ENCODE data around the gene PCDHGC4.

The PCDHGC4 gene

GRCh38 chr5:141506381-141507155 is 21.7 kb downstream of the PCDHGC4 start:
- DNase-seq (ENCODE audit: low spot score) (no peak), ATAC-seq (ENCODE audit: low read depth) (no peak)
- no peaks in the 10 kb centered on the region for H3K9me3 ChIP-seq (ENCODE audit: severe bottlenecking)
- peaks cover 5% of the 10 kb centered on the region; the same call in 1 of the 2 replicates for H3K36me3 ChIP-seq (ENCODE audit: low read depth)
- H3K4me3 ChIP-seq (ENCODE audit: severe bottlenecking), result no peak overlapping the region
- H3K27me3 ChIP-seq (ENCODE audit: insufficient read depth, poor library complexity, severe bottlenecking), result no peaks in the 10 kb centered on the region
- peaks cover 17% of the 10 kb centered on the region for H3K4me1 ChIP-seq (ENCODE audit: insufficient read depth, poor library complexity, severe bottlenecking)
- TF ChIP-seq CTCF (IDR thresholded peaks at IDR 0.05; ENCODE audit: poor library complexity, severe bottlenecking), result no peak
- H3K27ac ChIP-seq (ENCODE audit: poor library complexity, severe bottlenecking), result peak overlapping the region; percentile 88

- peaks cover 17% of the 10 kb centered on the region for H3K4me1 ChIP-seq (ENCODE audit: insufficient read depth, poor library complexity, severe bottlenecking)
- ATAC-seq (ENCODE audit: low read depth), result no peak
- H3K4me3 ChIP-seq (ENCODE audit: severe bottlenecking), result no peak overlapping the region
- no peak for DNase-seq (ENCODE audit: low spot score)
- TF ChIP-seq CTCF (IDR thresholded peaks at IDR 0.05; ENCODE audit: poor library complexity, severe bottlenecking), result no peak
- H3K27me3 ChIP-seq (ENCODE audit: insufficient read depth, poor library complexity, severe bottlenecking), result no peaks in the 10 kb centered on the region
- peak overlapping the region; percentile 88 for H3K27ac ChIP-seq (ENCODE audit: poor library complexity, severe bottlenecking)
- peaks cover 11% of the 10 kb centered on the region; the same call in 1 of the 2 replicates for H3K36me3 ChIP-seq (ENCODE audit: low read depth)
- no peaks in the 10 kb centered on the region for H3K9me3 ChIP-seq (ENCODE audit: severe bottlenecking)
These were observed 22.7 kb downstream of the PCDHGC4 start for GRCh38 chr5:141507387-141508091.

- Histone ChIP-seq H3K27ac (ENCODE audit: poor library complexity, severe bottlenecking) (peak overlapping the region; percentile 88), H3K9me3 (ENCODE audit: severe bottlenecking) (no peaks in the 10 kb centered on the region), H3K36me3 (ENCODE audit: low read depth) (peaks cover 14% of the 10 kb centered on the region), H3K4me1 (ENCODE audit: insufficient read depth, poor library complexity, severe bottlenecking) (peaks cover 25% of the 10 kb centered on the region), H3K27me3 (ENCODE audit: insufficient read depth, poor library complexity, severe bottlenecking) (no peaks in the 10 kb centered on the region), H3K4me3 (ENCODE audit: severe bottlenecking) (no peak overlapping the region)
- no peak for TF ChIP-seq CTCF (IDR thresholded peaks at IDR 0.05; ENCODE audit: poor library complexity, severe bottlenecking)
- DNase-seq (ENCODE audit: low spot score) (no peak), ATAC-seq (ENCODE audit: low read depth) (no peak)
These were observed 23.6 kb downstream of the PCDHGC4 start for GRCh38 chr5:141508440-141508797.

- DNase-seq (ENCODE audit: low spot score) (peak; percentile 91), ATAC-seq (ENCODE audit: low read depth) (peak; percentile 86)
- Histone ChIP-seq H3K9me3 (ENCODE audit: severe bottlenecking) (no peaks in the 10 kb centered on the region), H3K4me3 (ENCODE audit: severe bottlenecking) (no peak overlapping the region), H3K36me3 (ENCODE audit: low read depth) (peaks cover 14% of the 10 kb centered on the region), H3K27ac (ENCODE audit: poor library complexity, severe bottlenecking) (peak overlapping the region; percentile 88), H3K4me1 (ENCODE audit: insufficient read depth, poor library complexity, severe bottlenecking) (peaks cover 30% of the 10 kb centered on the region), H3K27me3 (ENCODE audit: insufficient read depth, poor library complexity, severe bottlenecking) (no peaks in the 10 kb centered on the region)
- TF ChIP-seq CTCF (IDR thresholded peaks at IDR 0.05; ENCODE audit: poor library complexity, severe bottlenecking), result no peak
These were observed 24.2 kb downstream of the PCDHGC4 start for GRCh38 chr5:141508798-141509611.

All from RWPE2 (cell line).